CD8-positive, alpha-beta memory T cell (primary cell): ENCODE results near the gene MRTFB. TPM values are rescaled to one million over a fixed set of nuclear protein-coding genes. Genes with fewer than 3 reads are reported as not detected.
A peak's percentile ranks its signal among the peaks of the same experiment; 100 is the strongest.
"Not testable (repeated sequence)": the region's sequence is repeated elsewhere in the genome, so short reads cannot be mapped to it uniquely, and the experiment has no call there.

ENCODE experiments used
- CTCF ChIA-PET: fragments of 350-600 bp; sonication (Branson Sonifier 250); formaldehyde crosslinking; loops from one replicate; lab custom pipeline; 2021; ENCODE audit warnings: antibody characterized with exemption; lab: Charles Lee
- POLR2A ChIA-PET: fragments of 350-600 bp; sonication (Branson Sonifier 250); formaldehyde crosslinking; loops from one replicate; lab custom pipeline; 2021; ENCODE audit warnings: antibody characterized with exemption; lab: Charles Lee
- DNase-seq, 5 donors: peaks; one replicate each; pipeline versions ENCODE4 v3.0.0 to v3.0.0-alpha.2; 2020 to 2022; ENCODE audit warnings: mixed read lengths in 1 of 5
- H3K27ac ChIP-seq: one replicate; pipeline ENCODE4 v1.7.0; 2013; ENCODE audit warnings: low read depth, mild to moderate bottlenecking, low read length, moderate library complexity
- H3K27me3 ChIP-seq: 2 replicates; pipeline ENCODE4 v1.7.0; 2013; ENCODE audit warnings: low read length, mild to moderate bottlenecking; ENCODE audit not compliant: insufficient read depth, poor library complexity, severe bottlenecking
- H3K36me3 ChIP-seq: 2 replicates; pipeline ENCODE4 v1.7.0; 2013; ENCODE audit warnings: mild to moderate bottlenecking, low read length, moderate library complexity; ENCODE audit not compliant: insufficient read depth
- H3K4me1 ChIP-seq: 2 replicates; pipeline ENCODE4 v1.7.0; 2013; ENCODE audit warnings: mild to moderate bottlenecking, low read length, moderate library complexity; ENCODE audit not compliant: insufficient read depth
- H3K4me3 ChIP-seq: 2 replicates; pipeline ENCODE4 v1.7.0; 2013; ENCODE audit warnings: mild to moderate bottlenecking, low read length
- H3K9me3 ChIP-seq: 2 replicates; pipeline ENCODE4 v1.7.0; 2013; ENCODE audit warnings: mild to moderate bottlenecking, low read length
- H3K27ac Mint-ChIP-seq, 8 donors: one replicate each; pipeline ENCODE4 v1.8.0; 2020 to 2021; ENCODE audit warnings: mixed read lengths in 8 of 8, mild to moderate bottlenecking in 6 of 8, inconsistent platforms in 3 of 8, moderate library complexity in 3 of 8
- H3K27me3 Mint-ChIP-seq, 2 donors: one replicate each; pipeline ENCODE4 v1.8.0; 2020 to 2021; ENCODE audit warnings: mixed read lengths in 2 of 2, mild to moderate bottlenecking in 1 of 2, moderate library complexity in 1 of 2
- H3K36me3 Mint-ChIP-seq, 3 donors: one replicate each; pipeline ENCODE4 v1.8.0; 2020 to 2021; ENCODE audit warnings: mixed read lengths in 3 of 3, inconsistent platforms in 1 of 3, mild to moderate bottlenecking in 1 of 3
- H3K4me1 Mint-ChIP-seq, 3 donors: one replicate each; pipeline ENCODE4 v1.8.0; 2020 to 2021; ENCODE audit warnings: mixed read lengths in 3 of 3, inconsistent platforms in 1 of 3, mild to moderate bottlenecking in 1 of 3
- H3K4me3 Mint-ChIP-seq, 7 donors: one replicate each; pipeline ENCODE4 v1.8.0; 2020 to 2021; ENCODE audit warnings: mixed read lengths in 7 of 7, mild to moderate bottlenecking in 6 of 7, moderate library complexity in 4 of 7, inconsistent platforms in 2 of 7
- H3K9me3 Mint-ChIP-seq, 5 donors: one replicate each; pipeline ENCODE4 v1.8.0; 2020 to 2022; ENCODE audit warnings: mixed read lengths in 5 of 5, mild to moderate bottlenecking in 3 of 5, moderate library complexity in 2 of 5, inconsistent platforms in 1 of 5
- polyA plus RNA-seq: library from polyadenylated mRNA; unstranded; fragments of 300-500 nt; fragmentation: Illumina TruSeq; gene quantifications from one replicate; pipeline ENCODE4 v1.2.3, GENCODE V29; 2021
- total RNA-seq, 2 experiments: library from RNA; stranded (reverse); gene quantifications; one replicate each; pipeline ENCODE4 v1.2.3, GENCODE V29; 2021

The MRTFB gene
- total and polyA plus RNA-seq, 3 experiments from 2014 or later, result 6.5 to 12.2 (median 12.0) TPM

DNA sequence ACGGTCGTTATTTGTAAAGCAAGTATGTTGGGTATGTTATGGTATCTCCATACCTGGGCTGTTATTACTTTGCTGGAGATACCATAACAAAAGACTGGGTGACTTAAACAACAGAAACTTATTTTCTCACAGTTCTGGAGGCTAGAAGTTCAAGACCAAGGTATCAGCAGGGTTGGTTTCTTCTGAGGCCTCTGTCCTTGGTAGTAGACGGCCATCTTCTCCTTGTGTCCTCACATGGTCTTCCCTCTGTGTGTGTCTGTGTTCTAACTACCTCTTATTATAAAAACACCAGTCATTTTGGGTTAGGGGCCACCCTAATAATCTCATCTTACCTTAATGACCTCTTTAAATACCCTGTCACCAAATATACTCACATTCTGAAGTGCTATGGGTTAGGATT, 33.2 kb upstream of the MRTFB start:
- peaks cover 0 to 6% (median 2%) of the 10 kb centered on the region in 5 donors for H3K9me3 Mint-ChIP-seq
- no peaks in the 10 kb centered on the region for H3K4me1 ChIP-seq
- H3K27me3 Mint-ChIP-seq, result peaks cover under 1 to 4% of the 10 kb centered on the region in 2 donors
- H3K27ac ChIP-seq, result no peak overlapping the region
- ChIA-PET CTCF (no interaction called here), POLR2A (no interaction called here)
- peak overlapping the region in 1 of 8 donors; percentile 30 for H3K27ac Mint-ChIP-seq
- no peak overlapping the region for H3K4me3 ChIP-seq
- H3K9me3 ChIP-seq, result no peaks in the 10 kb centered on the region
- H3K4me1 Mint-ChIP-seq, result peaks cover 0 to 4% (median 0%) of the 10 kb centered on the region in 3 donors
- no peaks in the 10 kb centered on the region for H3K27me3 ChIP-seq
- no peak for DNase-seq
- H3K4me3 Mint-ChIP-seq, result no peak overlapping the region
- no peaks in the 10 kb centered on the region for H3K36me3 Mint-ChIP-seq
- no peaks in the 10 kb centered on the region for H3K36me3 ChIP-seq

- Mint-ChIP-seq H3K4me1 (peaks cover 0 to 4% (median 0%) of the 10 kb centered on the region in 3 donors), H3K36me3 (no peaks in the 10 kb centered on the region), H3K27ac (no peak overlapping the region), H3K27me3 (peaks cover 5 to 8% of the 10 kb centered on the region in 2 donors), H3K9me3 (peaks cover 0 to 6% (median 2%) of the 10 kb centered on the region in 5 donors), H3K4me3 (no peak overlapping the region)
- Histone ChIP-seq H3K9me3 (no peaks in the 10 kb centered on the region), H3K36me3 (no peaks in the 10 kb centered on the region), H3K4me1 (no peaks in the 10 kb centered on the region), H3K27me3 (no peaks in the 10 kb centered on the region), H3K27ac (no peak overlapping the region), H3K4me3 (no peak overlapping the region)
- ChIA-PET CTCF (no interaction called here), POLR2A (no interaction called here)
- no peak for DNase-seq
Observed at GRCh38 chr16:14041164-14041563, 30.0 kb upstream of the MRTFB start.

DNA sequence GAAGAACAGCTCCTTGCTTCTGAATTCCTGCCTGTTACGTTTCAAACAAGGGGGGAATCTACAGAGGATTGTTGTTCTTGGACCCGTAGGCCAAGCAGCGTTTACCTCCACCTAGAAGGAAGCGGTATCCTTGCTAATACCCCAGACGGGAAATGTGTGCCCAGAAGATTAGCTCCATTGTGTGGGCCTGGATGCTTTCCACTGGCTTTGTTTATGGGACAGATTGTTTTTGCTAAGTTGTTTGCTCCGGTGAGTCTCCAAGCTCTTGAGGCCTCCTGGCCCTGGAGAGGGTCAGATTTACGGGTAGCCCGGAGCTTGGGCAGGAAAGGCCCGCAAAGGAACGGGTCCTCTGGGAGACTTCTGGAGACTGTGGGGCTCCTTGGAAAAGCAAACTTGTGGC, 28.4 kb upstream of the MRTFB start:
- H3K4me1 Mint-ChIP-seq, result peaks cover 0 to 4% (median 0%) of the 10 kb centered on the region in 3 donors
- H3K27ac ChIP-seq, result no peak overlapping the region
- H3K9me3 ChIP-seq, result no peaks in the 10 kb centered on the region
- CTCF ChIA-PET, result no interaction called here
- peaks cover 5 to 12% of the 10 kb centered on the region in 2 donors for H3K27me3 Mint-ChIP-seq
- POLR2A ChIA-PET, result no interaction called here
- peaks cover 0 to 4% (median 2%) of the 10 kb centered on the region in 5 donors for H3K9me3 Mint-ChIP-seq
- H3K27me3 ChIP-seq, result no peaks in the 10 kb centered on the region
- DNase-seq, result no peak
- H3K4me3 ChIP-seq, result no peak overlapping the region
- no peak overlapping the region for H3K27ac Mint-ChIP-seq
- no peaks in the 10 kb centered on the region for H3K4me1 ChIP-seq
- H3K36me3 Mint-ChIP-seq, result no peaks in the 10 kb centered on the region
- no peaks in the 10 kb centered on the region for H3K36me3 ChIP-seq
- no peak overlapping the region for H3K4me3 Mint-ChIP-seq

GRCh38 chr16:14043278-14043677, 27.8 kb upstream of the MRTFB start:
- Histone ChIP-seq H3K27me3 (no peaks in the 10 kb centered on the region), H3K4me1 (no peaks in the 10 kb centered on the region), H3K27ac (no peak overlapping the region), H3K4me3 (no peak overlapping the region), H3K36me3 (no peaks in the 10 kb centered on the region), H3K9me3 (no peaks in the 10 kb centered on the region)
- POLR2A ChIA-PET, result no interaction called here
- CTCF ChIA-PET, result no interaction called here
- no peak for DNase-seq
- Mint-ChIP-seq H3K36me3 (no peaks in the 10 kb centered on the region), H3K4me1 (peaks cover 0 to 4% (median 0%) of the 10 kb centered on the region in 3 donors), H3K4me3 (no peak overlapping the region), H3K9me3 (peaks cover 0 to 4% (median 2%) of the 10 kb centered on the region in 5 donors), H3K27ac (no peak overlapping the region), H3K27me3 (peaks cover 5 to 15% of the 10 kb centered on the region in 2 donors)

DNA sequence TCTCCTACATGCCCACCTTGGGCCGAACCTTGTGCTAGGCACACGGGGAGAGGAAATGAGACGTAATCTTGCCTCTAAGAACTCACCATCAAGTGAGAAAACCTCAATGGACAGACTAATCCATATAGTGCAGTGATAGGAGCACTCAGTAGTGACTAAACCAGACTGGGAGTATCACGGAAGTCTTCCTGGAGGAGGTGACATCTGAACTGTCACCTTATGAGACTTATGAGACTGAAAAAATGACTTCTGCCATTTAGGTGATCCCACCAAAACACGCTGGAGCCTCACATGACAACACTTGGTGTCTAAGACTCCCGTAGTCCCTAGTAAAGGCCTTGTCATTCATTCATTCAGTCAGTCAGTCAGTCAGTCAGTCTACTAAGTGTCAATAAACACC, 27.3 kb upstream of the MRTFB start:
- Mint-ChIP-seq H3K27ac (no peak overlapping the region), H3K4me1 (peaks cover 0 to 4% (median 0%) of the 10 kb centered on the region in 3 donors), H3K4me3 (no peak overlapping the region), H3K36me3 (no peaks in the 10 kb centered on the region), H3K27me3 (peaks cover 5 to 19% of the 10 kb centered on the region in 2 donors), H3K9me3 (no peaks in the 10 kb centered on the region)
- Histone ChIP-seq H3K4me3 (no peak overlapping the region), H3K4me1 (no peaks in the 10 kb centered on the region), H3K27me3 (no peaks in the 10 kb centered on the region), H3K36me3 (no peaks in the 10 kb centered on the region), H3K27ac (no peak overlapping the region), H3K9me3 (no peaks in the 10 kb centered on the region)
- POLR2A ChIA-PET, result no interaction called here
- CTCF ChIA-PET, result no interaction called here
- DNase-seq, result no peak

- CTCF ChIA-PET, H3K4me1 Mint-ChIP-seq, H3K36me3 Mint-ChIP-seq, H3K27me3 ChIP-seq, H3K27ac ChIP-seq, DNase-seq, H3K4me3 ChIP-seq, H3K27ac Mint-ChIP-seq, H3K9me3 Mint-ChIP-seq, H3K4me1 ChIP-seq, POLR2A ChIA-PET, H3K4me3 Mint-ChIP-seq, H3K9me3 ChIP-seq, H3K36me3 ChIP-seq: not testable (repeated sequence)
- peaks cover 2 to 23% of the 10 kb centered on the region in 2 donors for H3K27me3 Mint-ChIP-seq
Observed at GRCh38 chr16:14047121-14047859, 23.8 kb upstream of the MRTFB start.

- no peak overlapping the region for H3K4me3 ChIP-seq
- POLR2A ChIA-PET, result no interaction called here
- CTCF ChIA-PET, result no interaction called here
- Mint-ChIP-seq H3K36me3 (no peaks in the 10 kb centered on the region), H3K4me3 (no peak overlapping the region), H3K27me3 (peaks cover 4 to 21% of the 10 kb centered on the region in 2 donors), H3K4me1 (no peaks in the 10 kb centered on the region), H3K27ac (no peak overlapping the region), H3K9me3 (no peaks in the 10 kb centered on the region)
- H3K27me3 ChIP-seq, result no peaks in the 10 kb centered on the region
- DNase-seq, result no peak
- H3K36me3 ChIP-seq, result no peaks in the 10 kb centered on the region
- H3K9me3 ChIP-seq, result no peaks in the 10 kb centered on the region
- no peak overlapping the region for H3K27ac ChIP-seq
- no peaks in the 10 kb centered on the region for H3K4me1 ChIP-seq
Observed at GRCh38 chr16:14050291-14051027, 20.7 kb upstream of the MRTFB start.

- Histone ChIP-seq H3K27ac (no peak overlapping the region), H3K4me1 (no peaks in the 10 kb centered on the region), H3K4me3 (no peak overlapping the region), H3K9me3 (no peaks in the 10 kb centered on the region), H3K27me3 (no peaks in the 10 kb centered on the region), H3K36me3 (no peaks in the 10 kb centered on the region)
- Mint-ChIP-seq H3K27me3 (peaks cover 3 to 24% of the 10 kb centered on the region in 2 donors), H3K4me1 (no peaks in the 10 kb centered on the region), H3K4me3 (no peak overlapping the region), H3K36me3 (no peaks in the 10 kb centered on the region), H3K27ac (no peak overlapping the region), H3K9me3 (peaks cover 0 to under 1% (median 0%) of the 10 kb centered on the region in 5 donors)
- CTCF ChIA-PET, result no interaction called here
- POLR2A ChIA-PET, result no interaction called here
- DNase-seq, result no peak
Observed at GRCh38 chr16:14051103-14051729, 19.9 kb upstream of the MRTFB start.
